ENCODE data around the gene CTDP1.
"Not testable (repeated sequence)": the region's sequence is repeated elsewhere in the genome, so short reads cannot be mapped to it uniquely, and the experiment has no call there.

Gene CTDP1

GRCh38 chr18:79748321-79749180, 68.9 kb downstream of the CTDP1 start:
- DNase-seq, result no peak

- no peak for DNase-seq
Measured at GRCh38 chr18:79749251-79750191, 69.9 kb downstream of the CTDP1 start.

- DNase-seq, result no peak
Measured at GRCh38 chr18:79750980-79751571, 71.5 kb downstream of the CTDP1 start.

GRCh38 chr18:79751918-79752578, 72.4 kb downstream of the CTDP1 start:
- DNase-seq, result not testable (repeated sequence)

GRCh38 chr18:79752946-79753345, 73.3 kb downstream of the CTDP1 start:
- not testable (repeated sequence) for DNase-seq

- no peak for DNase-seq
Measured at GRCh38 chr18:79753391-79753851, 73.8 kb downstream of the CTDP1 start.

GRCh38 chr18:79754022-79754761, 74.6 kb downstream of the CTDP1 start:
- no peak for DNase-seq

GRCh38 chr18:79754831-79755351, 75.3 kb downstream of the CTDP1 start:
- DNase-seq, result no peak

GRCh38 chr18:79755496-79756142, 76.0 kb downstream of the CTDP1 start:
- no peak for DNase-seq

- DNase-seq, result no peak
Measured at GRCh38 chr18:79756143-79756500, 76.5 kb downstream of the CTDP1 start.

- DNase-seq, result no peak
Measured at GRCh38 chr18:79756826-79757225, 77.2 kb downstream of the CTDP1 start.

- DNase-seq, result no peak
Measured at GRCh38 chr18:79760348-79760747, 80.7 kb downstream of the CTDP1 start.

- no peak for DNase-seq
Measured at GRCh38 chr18:79760881-79761280, 81.3 kb downstream of the CTDP1 start.

- no peak for DNase-seq
Measured at GRCh38 chr18:79763407-79763806, 83.8 kb downstream of the CTDP1 start.

GRCh38 chr18:79764131-79764530, 84.5 kb downstream of the CTDP1 start:
- DNase-seq, result no peak

GRCh38 chr18:79765491-79766245, 86.1 kb downstream of the CTDP1 start:
- DNase-seq, result no peak

GRCh38 chr18:79766308-79766707, 86.7 kb downstream of the CTDP1 start:
- DNase-seq, result no peak

- no peak for DNase-seq
Measured at GRCh38 chr18:79768745-79769144, 89.1 kb downstream of the CTDP1 start.

GRCh38 chr18:79769698-79770500, 90.3 kb downstream of the CTDP1 start:
- no peak for DNase-seq

- DNase-seq, result no peak
Measured at GRCh38 chr18:79770501-79770815, 90.9 kb downstream of the CTDP1 start.

Measured in CD4-positive, alpha-beta T cell treated with Interleukin-10 for 1 hour (primary cell).